Neuronal stem cell (in vitro differentiated cells): ENCODE data around the gene UBL5. TPM values are rescaled to one million over a fixed set of nuclear protein-coding genes. Genes with fewer than 3 reads are reported as not detected.

Experiments
- DNase-seq: peaks from one replicate; pipeline ENCODE4 v3.0.0-alpha.2; 2013; ENCODE audit warnings: low spot score
- H2AFZ ChIP-seq: one replicate; pipeline ENCODE4 v1.6.1; 2013; ENCODE audit warnings: mild to moderate bottlenecking, low read length, inconsistent platforms
- H2AK5ac ChIP-seq: 2 replicates; pipeline ENCODE4 v1.6.1; 2013; ENCODE audit warnings: low read depth, mild to moderate bottlenecking, inconsistent platforms, low read length, moderate library complexity, mixed read lengths
- H2BK120ac ChIP-seq: 2 replicates; pipeline ENCODE4 v1.6.1; 2013; ENCODE audit warnings: low read depth, mild to moderate bottlenecking, inconsistent platforms, low read length, moderate library complexity, mixed read lengths
- H2BK12ac ChIP-seq: one replicate; pipeline ENCODE4 v1.6.1; 2013; ENCODE audit warnings: low read length, inconsistent platforms
- H2BK15ac ChIP-seq: 2 replicates; pipeline ENCODE4 v1.6.1; 2013; ENCODE audit warnings: mild to moderate bottlenecking, low read length, inconsistent platforms, mixed read lengths
- H2BK5ac ChIP-seq: one replicate; pipeline ENCODE4 v1.6.1; 2013; ENCODE audit warnings: inconsistent platforms, mild to moderate bottlenecking, low read length, moderate library complexity
- H3K14ac ChIP-seq: one replicate; pipeline ENCODE4 v1.6.1; 2013; ENCODE audit warnings: low read length, inconsistent platforms
- H3K18ac ChIP-seq: 2 replicates; pipeline ENCODE4 v1.6.1; 2013; ENCODE audit warnings: low read length, inconsistent platforms
- H3K23ac ChIP-seq: 2 replicates; pipeline ENCODE4 v1.6.1; 2013; ENCODE audit warnings: low read depth, mild to moderate bottlenecking, mixed read lengths, low read length, inconsistent platforms; ENCODE audit not compliant: poor library complexity
- H3K27ac ChIP-seq: replicated peaks from 3 replicates; pipeline ENCODE4 v1.5.1; 2013; ENCODE audit warnings: low read length, inconsistent platforms
- H3K27me3 ChIP-seq, 3 experiments: 2 replicates each; pipeline ENCODE4 v1.6.1; 2013; ENCODE audit warnings: low read length in 3 of 3, mild to moderate bottlenecking in 2 of 3, inconsistent platforms in 1 of 3, low read depth in 1 of 3, mixed read lengths in 1 of 3, moderate library complexity in 1 of 3; ENCODE audit not compliant: control insufficient read depth in 3 of 3, insufficient read depth in 3 of 3
- H3K36me3 ChIP-seq, 2 donors: replicated peaks in 1 of 2; 2 replicates each; pipeline ENCODE4 v1.6.1; 2013; ENCODE audit warnings: low read length in 2 of 2; ENCODE audit not compliant: control insufficient read depth in 2 of 2, insufficient read depth in 2 of 2
- H3K4ac ChIP-seq: 2 replicates; pipeline ENCODE4 v1.6.1; 2013; ENCODE audit warnings: inconsistent platforms, mild to moderate bottlenecking, low read length, moderate library complexity
- H3K4me1 ChIP-seq, 2 donors: 1 replicate in 1 of 2; 2 replicates in 1 of 2; pipeline ENCODE4 v1.6.1; 2013; ENCODE audit warnings: low read length in 2 of 2, low read depth in 1 of 2; ENCODE audit not compliant: control insufficient read depth in 2 of 2, insufficient read depth in 1 of 2
- H3K4me2 ChIP-seq: one replicate; pipeline ENCODE4 v1.6.1; 2013; ENCODE audit warnings: mild to moderate bottlenecking, low read length, inconsistent platforms; ENCODE audit not compliant: insufficient read depth, poor library complexity, severe bottlenecking
- H3K4me3 ChIP-seq, 2 donors: 2 replicates each; pipeline ENCODE4 v1.5.1; 2013; ENCODE audit warnings: low read length in 2 of 2, mild to moderate bottlenecking in 2 of 2, inconsistent platforms in 1 of 2, moderate library complexity in 1 of 2
- H3K79me1 ChIP-seq: one replicate; pipeline ENCODE4 v1.6.1; 2013; ENCODE audit warnings: low read depth, mild to moderate bottlenecking, inconsistent platforms, low read length, moderate library complexity
- H3K9ac ChIP-seq: one replicate; pipeline ENCODE4 v1.6.1; 2013; ENCODE audit warnings: mild to moderate bottlenecking, low read depth, low read length, inconsistent platforms; ENCODE audit not compliant: poor library complexity
- H3K9me3 ChIP-seq, 2 donors: replicated peaks in 1 of 2; 2 replicates each; pipeline versions ENCODE3 to v1.6.1; 2013; ENCODE audit warnings: low read length in 2 of 2, mild to moderate bottlenecking in 2 of 2, inconsistent platforms in 1 of 2, low read depth in 1 of 2, mixed read lengths in 1 of 2, moderate library complexity in 1 of 2; ENCODE audit not compliant: control insufficient read depth in 2 of 2, insufficient read depth in 1 of 2
- H4K8ac ChIP-seq: one replicate; pipeline ENCODE4 v1.6.1; 2013; ENCODE audit warnings: low read depth, mild to moderate bottlenecking, inconsistent platforms, low read length, moderate library complexity
- H4K91ac ChIP-seq: one replicate; pipeline ENCODE4 v1.6.1; 2013; ENCODE audit warnings: low read length, low read depth, mild to moderate bottlenecking, inconsistent platforms; ENCODE audit not compliant: poor library complexity
- WGBS, 2 donors: extraction: QIAGEN DNeasy Blood & Tissue Kit; methylation state at CpG; one replicate each; pipeline ENCODE4 v1.1.7; 2013; ENCODE audit warnings: missing lambda C conversion rate in 2 of 2, mixed read lengths in 1 of 2; ENCODE audit not compliant: insufficient read length in 2 of 2, insufficient replicate concordance in 1 of 2; ENCODE audit errors: extremely low coverage in 2 of 2; 5-methylcytosine and 5-hydroxymethylcytosine counted together
- small RNA-seq: library from polyadenylated mRNA; stranded (forward); fragments of <200 nt; extraction: miRNeasy Mini kit (QIAGEN cat#:217004); gene quantifications from one replicate; pipeline ENCODE3, GENCODE V24; 2013; ENCODE audit not compliant: insufficient read depth

UBL5 gene

DNA sequence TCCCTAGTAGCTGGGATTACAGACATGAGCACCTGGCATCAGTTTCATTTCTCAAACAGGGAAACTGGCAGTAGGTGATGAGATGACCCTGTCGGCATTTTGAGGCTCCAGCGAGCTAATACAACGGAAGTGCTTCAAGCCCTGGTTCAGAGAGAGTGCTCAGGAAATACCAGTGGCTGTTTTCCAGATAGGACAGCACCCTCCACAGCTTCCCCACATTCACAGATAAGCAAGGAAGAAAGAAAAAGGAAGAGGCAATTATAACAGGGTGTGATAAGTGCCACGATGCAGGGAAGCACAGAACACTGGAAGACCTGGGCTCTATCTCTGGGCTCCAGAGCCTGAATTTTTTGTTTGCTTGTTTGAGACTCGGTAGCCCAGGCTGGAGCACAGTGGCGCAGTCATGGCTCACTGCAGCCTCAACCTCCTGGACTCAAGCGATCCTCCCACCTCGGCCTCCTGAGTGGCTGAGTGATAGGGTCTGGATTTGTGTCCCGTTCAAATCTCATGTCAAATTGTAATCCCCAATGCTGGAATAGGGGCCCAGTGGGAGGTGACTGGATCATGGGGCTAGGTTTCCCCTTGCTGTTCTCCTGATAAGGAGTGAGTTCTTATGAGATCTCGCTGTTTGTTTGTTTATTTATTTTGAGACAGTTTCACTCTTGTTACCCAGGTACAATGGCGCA lies 50.9 kb downstream of the UBL5 start:
- Histone ChIP-seq H3K4me1 (peaks cover 10 to 12% of the 10 kb centered on the region in 2 donors), H3K4me2 (no peak overlapping the region), H4K91ac (no peak overlapping the region), H2BK120ac (no peak overlapping the region), H2BK12ac (no peak overlapping the region), H3K4ac (no peak overlapping the region), H3K9me3 (no peaks in the 10 kb centered on the region), H3K27me3 (no peaks in the 10 kb centered on the region), H3K27ac (no peak overlapping the region), H2BK15ac (no peak overlapping the region), H3K9ac (no peak overlapping the region), H2BK5ac (no peak overlapping the region), H3K14ac (no peak overlapping the region), H3K79me1 (no peaks in the 10 kb centered on the region), H4K8ac (no peak overlapping the region), H3K23ac (no peak overlapping the region), H2AK5ac (no peak overlapping the region), H3K18ac (no peak overlapping the region), H3K4me3 (no peak overlapping the region), H3K36me3 (no peaks in the 10 kb centered on the region), H2AFZ (no peak overlapping the region)
- no peak for DNase-seq
- no CpG with 5 or more reads among the region's 11 CpGs for WGBS, 2 donors

Small RNA genes within 50 kb of the gene (small RNA-seq; reads per million reads assigned to genes)
- gene RF00156, result not detected
